SK-N-SH treated with all-trans-retinoic acid at 6 μM for 48 hours (cell line): ENCODE data around the gene PRUNE2.

Source experiments
- ARNTL ChIP-seq: fragments of 450-650 bp; formaldehyde crosslinking; IDR thresholded peaks from 2 replicates; pipeline ENCODE4 v1.5.0; 2020; ENCODE audit warnings: low read depth, mild to moderate bottlenecking, moderate library complexity, borderline replicate concordance
- OSR1 ChIP-seq: fragments of 250-450 bp; sonication (Bioruptor Pico); IDR thresholded peaks from 2 replicates; pipeline ENCODE4 v1.8.0; 2022; ENCODE audit warnings: moderate library complexity, mild to moderate bottlenecking, inconsistent platforms
- RARB ChIP-seq: fragments of 250-450 bp; sonication (Bioruptor Pico); IDR thresholded peaks from 2 replicates; pipeline ENCODE4 v1.8.0; 2021; ENCODE audit warnings: mild to moderate bottlenecking, moderate library complexity
- SNAI2 ChIP-seq: fragments of 250-450 bp; sonication (Bioruptor Pico); IDR thresholded peaks from 2 replicates; pipeline ENCODE4 v1.5.0; 2020; ENCODE audit warnings: mild to moderate bottlenecking, moderate library complexity
- TCF4 ChIP-seq: fragments of 250-450 bp; sonication (Bioruptor Pico); IDR thresholded peaks from 2 replicates; pipeline ENCODE4 v1.8.0; 2021; ENCODE audit warnings: mild to moderate bottlenecking, moderate library complexity, borderline replicate concordance
- ZC3H10 ChIP-seq: fragments of 250-450 bp; sonication (Bioruptor Pico); IDR thresholded peaks from 2 replicates; pipeline ENCODE4 v1.5.1; 2021; ENCODE audit warnings: mild to moderate bottlenecking, moderate library complexity
- ZNF8 ChIP-seq: fragments of 450-650 bp; formaldehyde crosslinking; IDR thresholded peaks from 2 replicates; pipeline ENCODE4 v1.5.0; 2020; ENCODE audit warnings: mild to moderate bottlenecking, moderate library complexity
- TF ChIP-seq, protein P1 (sequence below): fragments of 250-450 bp; sonication (Bioruptor Pico); IDR thresholded peaks from 2 replicates; pipeline ENCODE4 v1.5.0; 2020; ENCODE audit warnings: mild to moderate bottlenecking, moderate library complexity
- TF ChIP-seq, protein P2 (sequence below): fragments of 250-450 bp; sonication (Bioruptor Pico); IDR thresholded peaks from 2 replicates; pipeline ENCODE4 v1.8.0; 2020; ENCODE audit warnings: mild to moderate bottlenecking, moderate library complexity, borderline replicate concordance
- TF ChIP-seq, protein P3 (sequence below): fragments of 250-450 bp; sonication (Bioruptor Pico); IDR thresholded peaks from 2 replicates; pipeline ENCODE4 v1.8.0; 2021; ENCODE audit warnings: low read depth, mild to moderate bottlenecking, moderate library complexity, borderline replicate concordance
- TF ChIP-seq, protein P4 (sequence below): fragments of 250-450 bp; sonication (Bioruptor Pico); IDR thresholded peaks from 2 replicates; pipeline ENCODE4 v1.5.1; 2020; ENCODE audit warnings: low read depth, mild to moderate bottlenecking, moderate library complexity

DNA sequence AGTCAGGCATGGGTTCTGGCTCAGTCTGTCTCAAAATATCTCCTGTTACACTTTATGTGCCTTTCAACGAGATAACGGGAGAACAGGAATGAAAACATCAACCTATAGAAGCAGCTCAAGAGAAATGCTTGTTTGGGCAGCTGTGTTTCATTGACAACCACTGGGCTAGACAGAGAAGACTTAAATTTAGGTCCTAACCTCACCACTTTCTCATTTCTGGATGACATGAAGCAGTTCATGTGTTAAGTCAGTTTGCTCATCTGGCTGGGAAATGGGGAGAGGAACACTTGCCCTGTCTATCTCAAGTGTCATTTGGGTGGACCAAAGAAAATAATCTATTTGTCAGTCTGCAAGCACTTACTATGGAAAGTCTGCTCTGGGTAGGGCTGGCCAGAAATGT lies 208.4 kb downstream of the PRUNE2 start:
- TF ChIP-seq OSR1 (CRISPR knock-in tag) (no peak), ZNF8 (no peak), RARB (no peak), ARNTL (CRISPR knock-in tag) (no peak), TCF4 (no peak), ZC3H10 (CRISPR knock-in tag) (no peak), SNAI2 (no peak)
- TF ChIP-seq, protein P1, sequence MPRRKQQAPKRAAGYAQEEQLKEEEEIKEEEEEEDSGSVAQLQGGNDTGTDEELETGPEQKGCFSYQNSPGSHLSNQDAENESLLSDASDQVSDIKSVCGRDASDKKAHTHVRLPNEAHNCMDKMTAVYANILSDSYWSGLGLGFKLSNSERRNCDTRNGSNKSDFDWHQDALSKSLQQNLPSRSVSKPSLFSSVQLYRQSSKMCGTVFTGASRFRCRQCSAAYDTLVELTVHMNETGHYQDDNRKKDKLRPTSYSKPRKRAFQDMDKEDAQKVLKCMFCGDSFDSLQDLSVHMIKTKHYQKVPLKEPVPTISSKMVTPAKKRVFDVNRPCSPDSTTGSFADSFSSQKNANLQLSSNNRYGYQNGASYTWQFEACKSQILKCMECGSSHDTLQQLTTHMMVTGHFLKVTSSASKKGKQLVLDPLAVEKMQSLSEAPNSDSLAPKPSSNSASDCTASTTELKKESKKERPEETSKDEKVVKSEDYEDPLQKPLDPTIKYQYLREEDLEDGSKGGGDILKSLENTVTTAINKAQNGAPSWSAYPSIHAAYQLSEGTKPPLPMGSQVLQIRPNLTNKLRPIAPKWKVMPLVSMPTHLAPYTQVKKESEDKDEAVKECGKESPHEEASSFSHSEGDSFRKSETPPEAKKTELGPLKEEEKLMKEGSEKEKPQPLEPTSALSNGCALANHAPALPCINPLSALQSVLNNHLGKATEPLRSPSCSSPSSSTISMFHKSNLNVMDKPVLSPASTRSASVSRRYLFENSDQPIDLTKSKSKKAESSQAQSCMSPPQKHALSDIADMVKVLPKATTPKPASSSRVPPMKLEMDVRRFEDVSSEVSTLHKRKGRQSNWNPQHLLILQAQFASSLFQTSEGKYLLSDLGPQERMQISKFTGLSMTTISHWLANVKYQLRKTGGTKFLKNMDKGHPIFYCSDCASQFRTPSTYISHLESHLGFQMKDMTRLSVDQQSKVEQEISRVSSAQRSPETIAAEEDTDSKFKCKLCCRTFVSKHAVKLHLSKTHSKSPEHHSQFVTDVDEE = no peak
- TF ChIP-seq, protein P2, sequence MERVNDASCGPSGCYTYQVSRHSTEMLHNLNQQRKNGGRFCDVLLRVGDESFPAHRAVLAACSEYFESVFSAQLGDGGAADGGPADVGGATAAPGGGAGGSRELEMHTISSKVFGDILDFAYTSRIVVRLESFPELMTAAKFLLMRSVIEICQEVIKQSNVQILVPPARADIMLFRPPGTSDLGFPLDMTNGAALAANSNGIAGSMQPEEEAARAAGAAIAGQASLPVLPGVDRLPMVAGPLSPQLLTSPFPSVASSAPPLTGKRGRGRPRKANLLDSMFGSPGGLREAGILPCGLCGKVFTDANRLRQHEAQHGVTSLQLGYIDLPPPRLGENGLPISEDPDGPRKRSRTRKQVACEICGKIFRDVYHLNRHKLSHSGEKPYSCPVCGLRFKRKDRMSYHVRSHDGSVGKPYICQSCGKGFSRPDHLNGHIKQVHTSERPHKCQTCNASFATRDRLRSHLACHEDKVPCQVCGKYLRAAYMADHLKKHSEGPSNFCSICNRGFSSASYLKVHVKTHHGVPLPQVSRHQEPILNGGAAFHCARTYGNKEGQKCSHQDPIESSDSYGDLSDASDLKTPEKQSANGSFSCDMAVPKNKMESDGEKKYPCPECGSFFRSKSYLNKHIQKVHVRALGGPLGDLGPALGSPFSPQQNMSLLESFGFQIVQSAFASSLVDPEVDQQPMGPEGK (CRISPR knock-in tag) = no peak
- TF ChIP-seq, protein P3, sequence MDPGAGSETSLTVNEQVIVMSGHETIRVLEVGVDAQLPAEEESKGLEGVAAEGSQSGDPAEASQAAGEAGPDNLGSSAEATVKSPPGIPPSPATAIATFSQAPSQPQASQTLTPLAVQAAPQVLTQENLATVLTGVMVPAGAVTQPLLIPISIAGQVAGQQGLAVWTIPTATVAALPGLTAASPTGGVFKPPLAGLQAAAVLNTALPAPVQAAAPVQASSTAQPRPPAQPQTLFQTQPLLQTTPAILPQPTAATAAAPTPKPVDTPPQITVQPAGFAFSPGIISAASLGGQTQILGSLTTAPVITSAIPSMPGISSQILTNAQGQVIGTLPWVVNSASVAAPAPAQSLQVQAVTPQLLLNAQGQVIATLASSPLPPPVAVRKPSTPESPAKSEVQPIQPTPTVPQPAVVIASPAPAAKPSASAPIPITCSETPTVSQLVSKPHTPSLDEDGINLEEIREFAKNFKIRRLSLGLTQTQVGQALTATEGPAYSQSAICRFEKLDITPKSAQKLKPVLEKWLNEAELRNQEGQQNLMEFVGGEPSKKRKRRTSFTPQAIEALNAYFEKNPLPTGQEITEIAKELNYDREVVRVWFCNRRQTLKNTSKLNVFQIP (CRISPR knock-in tag) = no peak
- TF ChIP-seq, protein P4, sequence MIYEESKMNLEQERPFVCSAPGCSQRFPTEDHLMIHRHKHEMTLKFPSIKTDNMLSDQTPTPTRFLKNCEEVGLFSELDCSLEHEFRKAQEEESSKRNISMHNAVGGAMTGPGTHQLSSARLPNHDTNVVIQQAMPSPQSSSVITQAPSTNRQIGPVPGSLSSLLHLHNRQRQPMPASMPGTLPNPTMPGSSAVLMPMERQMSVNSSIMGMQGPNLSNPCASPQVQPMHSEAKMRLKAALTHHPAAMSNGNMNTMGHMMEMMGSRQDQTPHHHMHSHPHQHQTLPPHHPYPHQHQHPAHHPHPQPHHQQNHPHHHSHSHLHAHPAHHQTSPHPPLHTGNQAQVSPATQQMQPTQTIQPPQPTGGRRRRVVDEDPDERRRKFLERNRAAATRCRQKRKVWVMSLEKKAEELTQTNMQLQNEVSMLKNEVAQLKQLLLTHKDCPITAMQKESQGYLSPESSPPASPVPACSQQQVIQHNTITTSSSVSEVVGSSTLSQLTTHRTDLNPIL = no peak
